Heart right ventricle (tissue), 16 donors: ENCODE measurements around the gene GREM2. TPM values are rescaled to one million over a fixed set of nuclear protein-coding genes. Genes with fewer than 3 reads are reported as not detected.

ENCODE experiments used
- ATAC-seq, 8 donors: fragments of 200-7000 bp; cut with Tn5 transposase; one replicate each; pipeline ENCODE4 v1.9.1; 2020; ENCODE audit warnings: mild to moderate bottlenecking in 8 of 8, moderate library complexity in 8 of 8, moderate number of reproducible peaks in 1 of 8
- DNase-seq, 2 donors: peaks; one replicate each; pipeline ENCODE4 v3.0.0-alpha.2; 2020
- H3K27ac ChIP-seq, 10 donors: fragments of 200-600 bp; sonication (generic) in 2 of 10; one replicate each; pipeline versions ENCODE4 v1.5.0 to v1.8.0; 2020 to 2022; ENCODE audit warnings: mild to moderate bottlenecking in 3 of 10
- H3K27me3 ChIP-seq, 7 donors: fragments of 200-600 bp; one replicate each; pipeline ENCODE4 v1.8.0; 2021 to 2022; ENCODE audit warnings: mild to moderate bottlenecking in 2 of 7
- H3K36me3 ChIP-seq, 9 donors: fragments of 200-600 bp; sonication (generic) in 1 of 9; one replicate each; pipeline versions ENCODE4 v1.5.0 to v1.8.0; 2020 to 2022; ENCODE audit warnings: mild to moderate bottlenecking in 2 of 9
- H3K4me1 ChIP-seq, 9 donors: fragments of 200-600 bp; sonication (generic) in 1 of 9; one replicate each; pipeline versions ENCODE4 v1.5.0 to v1.8.0; 2020 to 2022; ENCODE audit warnings: mild to moderate bottlenecking in 4 of 9
- H3K4me3 ChIP-seq, 10 donors: fragments of 200-600 bp; sonication (generic) in 2 of 10; one replicate each; pipeline versions ENCODE4 v1.5.0 to v1.8.0; 2020 to 2022; ENCODE audit warnings: mild to moderate bottlenecking in 7 of 10, moderate library complexity in 2 of 10
- H3K9me3 ChIP-seq, 11 donors: fragments of 200-600 bp in 10 of 11; sonication (generic) in 2 of 11; one replicate each; pipeline versions ENCODE4 v1.5.0 to v1.8.0; 2013 to 2022; ENCODE audit warnings: mild to moderate bottlenecking in 2 of 11, control low read depth in 1 of 11, moderate library complexity in 1 of 11
- WGBS, 2 donors: extraction: QIAGEN DNeasy Blood & Tissue Kit; methylation state at CpG; one replicate each; pipeline ENCODE4 v1.1.7; 2013; ENCODE audit warnings: inconsistent platforms in 1 of 2; 5-methylcytosine and 5-hydroxymethylcytosine counted together
- intact Hi-C, 10 donors: fragments of 100-400 bp; cut with DNase I; formaldehyde crosslinking; loops; one replicate each; pipeline versions ENCODE4 v1.11.1 to v1.14.2; 2022
- polyA plus RNA-seq, 2 donors: library from polyadenylated mRNA; stranded (reverse); fragments of 200-250 nt; gene quantifications; one replicate each; pipeline ENCODE4 v1.2.3, GENCODE V29; 2013
- total RNA-seq, 10 donors: library from RNA; stranded (reverse); fragmentation: NEBNext Ultra II Directional in 3 of 10; extraction: Animal tissue kit (Norgen Biotek cat#: 25700) in 3 of 10; gene quantifications; one replicate each; pipeline versions ENCODE4 v1.2.1 to v1.2.4, GENCODE V29; 2021 to 2023
- TF ChIP-seq, protein P1 (sequence below), 9 donors: fragments of 200-600 bp; sonication (generic) in 2 of 9; IDR thresholded peaks; one replicate each; pipeline versions ENCODE4 v1.5.0 to v1.8.0; 2021 to 2022; ENCODE audit warnings: antibody characterized with exemption in 9 of 9, mild to moderate bottlenecking in 5 of 9, moderate library complexity in 1 of 9
- donor health status: Arrhythmogenic right ventricular cardiomyopathy.
- donor health status: ischemic (EF 13 %, LVEDD 7.1; RV severe dilation, severe dysfunction).
- donor health status: healthy with polysubstance abuse.
- donor health status: DM: no; HTN: yes; CAD: no.
- donor health status: DM: no; HTN: no; CAD: no.
- donor health status: ischemic (EF 25% LVEDD 6.9; RV normal size, moderate dysfunction).
- donor health status: ischemic (EF 25% LVEDD 5.7; RV mildly dilated, moderate dysfunction).
- donor health status: healthy.
- donor health status: DM: yes; HTN: yes; CAD: no.
- donor health status: Ischemic cardiomyopathy.
- donor health status: ischemic (EF 35%, LVEDD 5.7; RV mildly dilated, moderate dysfunction).
- donor health status: nonischemic (EF 11% LVEDD 7.7; RV severe dilation, severe dysfunction).
- donor health status: DM: yes; HTN: yes; CAD: no.
- donor health status: PGD.
- donor health status: ischemic (EF 29% LVEDD 5.4; RV normal size, mild dysfunction).
- donor health status: nonischemic (EF 23%, LVEDD 6.1; RV moderate dilation, normal function).

GREM2 gene
- total and polyA plus RNA-seq, 12 donors = 0.01 to 0.25 (median 0.18) TPM; not detected in 8

DNA sequence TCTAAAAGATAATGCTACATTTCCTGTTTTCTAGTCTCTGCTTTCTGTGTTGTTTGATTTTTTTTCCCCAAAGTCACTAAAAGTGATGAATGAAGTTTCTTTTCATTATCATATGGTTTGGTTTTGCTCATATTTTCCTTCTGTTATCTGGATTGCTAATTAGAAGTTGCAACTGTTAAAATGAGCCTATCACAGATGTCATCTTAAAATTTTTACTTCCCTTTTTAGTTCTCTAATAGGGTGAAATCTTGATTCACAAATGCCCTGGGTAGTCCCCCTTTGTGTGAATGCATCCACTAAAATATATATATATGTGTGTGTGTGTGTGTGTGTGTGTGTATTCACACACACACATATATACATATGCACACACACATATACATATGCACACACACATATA is 144.1 kb downstream of the GREM2 start:
- Histone ChIP-seq H3K36me3 (no peaks in the 10 kb centered on the region), H3K9me3 (no peaks in the 10 kb centered on the region), H3K27ac (no peak overlapping the region), H3K4me1 (no peaks in the 10 kb centered on the region), H3K27me3 (peaks cover 0 to 8% (median 0%) of the 10 kb centered on the region in 7 donors), H3K4me3 (no peak overlapping the region)
- intact Hi-C loops = no loop called here
- ATAC-seq (no peak), DNase-seq (no peak)
- TF ChIP-seq, protein P1, sequence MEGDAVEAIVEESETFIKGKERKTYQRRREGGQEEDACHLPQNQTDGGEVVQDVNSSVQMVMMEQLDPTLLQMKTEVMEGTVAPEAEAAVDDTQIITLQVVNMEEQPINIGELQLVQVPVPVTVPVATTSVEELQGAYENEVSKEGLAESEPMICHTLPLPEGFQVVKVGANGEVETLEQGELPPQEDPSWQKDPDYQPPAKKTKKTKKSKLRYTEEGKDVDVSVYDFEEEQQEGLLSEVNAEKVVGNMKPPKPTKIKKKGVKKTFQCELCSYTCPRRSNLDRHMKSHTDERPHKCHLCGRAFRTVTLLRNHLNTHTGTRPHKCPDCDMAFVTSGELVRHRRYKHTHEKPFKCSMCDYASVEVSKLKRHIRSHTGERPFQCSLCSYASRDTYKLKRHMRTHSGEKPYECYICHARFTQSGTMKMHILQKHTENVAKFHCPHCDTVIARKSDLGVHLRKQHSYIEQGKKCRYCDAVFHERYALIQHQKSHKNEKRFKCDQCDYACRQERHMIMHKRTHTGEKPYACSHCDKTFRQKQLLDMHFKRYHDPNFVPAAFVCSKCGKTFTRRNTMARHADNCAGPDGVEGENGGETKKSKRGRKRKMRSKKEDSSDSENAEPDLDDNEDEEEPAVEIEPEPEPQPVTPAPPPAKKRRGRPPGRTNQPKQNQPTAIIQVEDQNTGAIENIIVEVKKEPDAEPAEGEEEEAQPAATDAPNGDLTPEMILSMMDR (IDR thresholded peaks at IDR 0.05) = no peak

DNA sequence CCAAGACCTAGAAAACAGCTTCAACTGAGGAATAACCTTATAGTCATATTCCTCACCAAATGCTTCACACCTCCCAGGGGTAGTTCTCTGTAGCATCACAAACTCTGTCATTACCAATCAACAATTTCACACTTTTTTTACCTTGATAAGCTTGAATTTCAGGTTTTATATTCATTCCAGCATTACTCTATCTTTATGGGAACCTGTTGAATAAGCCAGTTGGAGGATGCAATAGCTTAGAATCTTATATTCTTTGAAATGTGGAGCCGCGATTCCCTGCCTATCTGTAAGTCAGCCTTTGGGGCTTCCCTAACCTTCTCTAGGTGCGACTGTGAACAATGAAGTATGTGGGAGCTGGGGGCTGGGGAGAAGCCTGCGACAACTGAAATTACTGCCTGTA is 145.4 kb downstream of the GREM2 start:
- Histone ChIP-seq H3K36me3 (no peaks in the 10 kb centered on the region), H3K27me3 (peaks cover 0 to 8% (median 0%) of the 10 kb centered on the region in 7 donors), H3K27ac (no peak overlapping the region), H3K4me1 (no peaks in the 10 kb centered on the region), H3K9me3 (no peaks in the 10 kb centered on the region), H3K4me3 (no peak overlapping the region)
- DNase-seq (no peak), ATAC-seq (no peak)
- intact Hi-C loops = no loop called here
- whole genome bisulfite sequencing, 2 donors = 75 to 84% methylated on average over 4 of the region's 4 CpGs
- TF ChIP-seq, protein P1 (IDR thresholded peaks at IDR 0.05) = no peak

DNA sequence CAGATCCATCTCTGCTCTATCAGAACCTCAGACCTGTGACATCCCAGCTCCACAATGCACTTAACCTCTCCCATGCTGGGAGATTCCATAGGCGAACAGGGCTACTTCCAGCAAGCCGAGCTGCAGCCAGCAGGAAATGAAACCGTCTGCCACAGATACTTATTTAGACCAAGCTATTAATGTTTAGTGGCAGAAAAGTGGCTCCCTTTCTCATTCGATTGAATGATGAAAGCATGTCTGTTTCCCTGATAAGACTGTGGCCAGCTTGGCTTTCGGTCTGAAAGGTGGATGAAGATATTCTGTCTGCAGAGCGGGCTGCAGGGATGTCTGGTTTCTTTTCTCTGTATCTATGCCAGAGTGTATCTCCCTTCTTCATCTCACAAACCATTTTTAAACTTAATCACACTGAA is 146.4 kb downstream of the GREM2 start:
- Histone ChIP-seq H3K4me3 (no peak overlapping the region), H3K36me3 (no peaks in the 10 kb centered on the region), H3K4me1 (no peaks in the 10 kb centered on the region), H3K27me3 (peaks cover 0 to 8% (median 0%) of the 10 kb centered on the region in 7 donors), H3K27ac (no peak overlapping the region), H3K9me3 (no peaks in the 10 kb centered on the region)
- 8 to 15% methylated on average over 6 of the region's 6 CpGs for WGBS, 2 donors
- ATAC-seq (no peak), DNase-seq (no peak)
- TF ChIP-seq, protein P1 (IDR thresholded peaks at IDR 0.05) = no peak
- intact Hi-C loops = no loop called here

DNA sequence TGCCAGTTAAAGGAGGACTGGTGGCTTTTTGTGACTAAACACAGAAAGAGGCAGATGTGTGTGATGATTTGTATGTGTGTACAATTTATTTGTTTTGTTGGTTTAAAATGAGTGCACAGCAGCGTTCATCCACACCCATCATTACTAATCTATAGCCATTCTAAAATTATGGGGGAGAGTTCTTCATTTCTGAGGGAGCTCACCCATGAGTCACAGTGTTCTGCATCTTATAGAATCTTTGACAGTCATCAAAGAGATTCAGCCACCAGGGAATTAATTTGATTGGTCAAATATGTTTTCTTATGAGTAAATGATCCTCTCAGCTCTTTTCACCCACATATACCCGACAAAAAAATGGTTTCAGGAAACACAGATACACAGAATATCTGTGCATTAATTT is 147.9 kb downstream of the GREM2 start:
- no peaks in the 10 kb centered on the region for H3K36me3 ChIP-seq
- H3K4me3 ChIP-seq = no peak overlapping the region
- DNase-seq (no peak), ATAC-seq (no peak)
- intact Hi-C loops = no loop called here
- no peak overlapping the region for H3K27ac ChIP-seq
- TF ChIP-seq, protein P1 (IDR thresholded peaks at IDR 0.05) = no peak
- no peaks in the 10 kb centered on the region for H3K9me3 ChIP-seq
- H3K4me1 ChIP-seq = no peaks in the 10 kb centered on the region
- H3K27me3 ChIP-seq = peaks cover 0 to 8% (median 0%) of the 10 kb centered on the region in 7 donors
- WGBS, 2 donors = 78 to 82% methylated on average over 2 of the region's 2 CpGs
